Skeletal muscle satellite cell (primary cell): ENCODE data around the gene CHST9.

ENCODE experiments used
- H3K27me3 ChIP-seq: 2 replicates; pipeline ENCODE4 v1.7.0; 2013; ENCODE audit warnings: low read length; ENCODE audit not compliant: control insufficient read depth, insufficient read depth
- H3K36me3 ChIP-seq: 2 replicates; pipeline ENCODE4 v1.7.0; 2013; ENCODE audit warnings: mild to moderate bottlenecking, control low read depth, low read length; ENCODE audit not compliant: insufficient read depth
- H3K4me1 ChIP-seq: 2 replicates; pipeline ENCODE4 v1.7.0; 2013; ENCODE audit warnings: low read length; ENCODE audit not compliant: control insufficient read depth, insufficient read depth
- H3K4me2 ChIP-seq: 2 replicates; pipeline ENCODE4 v1.7.0; 2013; ENCODE audit warnings: mild to moderate bottlenecking, low read length
- H3K4me3 ChIP-seq: 2 replicates; pipeline ENCODE4 v1.7.0; 2013; ENCODE audit warnings: low read length
- H3K9ac ChIP-seq: 2 replicates; pipeline ENCODE4 v1.7.0; 2013; ENCODE audit warnings: mild to moderate bottlenecking, low read depth, low read length, moderate library complexity
- H3K9me3 ChIP-seq: replicated peaks from 2 replicates; pipeline ENCODE4 v1.7.0; 2013; ENCODE audit warnings: mild to moderate bottlenecking, control low read depth, low read length

CHST9 gene

GRCh38 chr18:27033722-27034121 lies 151.4 kb downstream of the CHST9 start:
- Histone ChIP-seq H3K36me3 (no peaks in the 10 kb centered on the region), H3K4me2 (no peak overlapping the region), H3K9me3 (no peaks in the 10 kb centered on the region), H3K27me3 (no peaks in the 10 kb centered on the region), H3K9ac (no peak overlapping the region), H3K4me3 (no peak overlapping the region), H3K4me1 (no peaks in the 10 kb centered on the region)

GRCh38 chr18:27030421-27030820 lies 154.7 kb downstream of the CHST9 start:
- no peak overlapping the region for H3K4me2 ChIP-seq
- no peak overlapping the region for H3K4me3 ChIP-seq
- H3K27me3 ChIP-seq: no peaks in the 10 kb centered on the region
- no peaks in the 10 kb centered on the region for H3K4me1 ChIP-seq
- H3K36me3 ChIP-seq: no peaks in the 10 kb centered on the region
- no peak overlapping the region for H3K9ac ChIP-seq
- H3K9me3 ChIP-seq: no peaks in the 10 kb centered on the region

- Histone ChIP-seq H3K4me3 (no peak overlapping the region), H3K4me2 (no peak overlapping the region), H3K9me3 (no peaks in the 10 kb centered on the region), H3K36me3 (no peaks in the 10 kb centered on the region), H3K27me3 (no peaks in the 10 kb centered on the region), H3K4me1 (no peaks in the 10 kb centered on the region), H3K9ac (no peak overlapping the region)
Observed at GRCh38 chr18:27022477-27022876, 162.6 kb downstream of the CHST9 start.

- H3K36me3 ChIP-seq: no peaks in the 10 kb centered on the region
- H3K4me2 ChIP-seq: no peak overlapping the region
- no peaks in the 10 kb centered on the region for H3K9me3 ChIP-seq
- no peaks in the 10 kb centered on the region for H3K4me1 ChIP-seq
- H3K9ac ChIP-seq: no peak overlapping the region
- H3K27me3 ChIP-seq: no peaks in the 10 kb centered on the region
- no peak overlapping the region for H3K4me3 ChIP-seq
Observed at GRCh38 chr18:27017901-27018500, 167.1 kb downstream of the CHST9 start.

GRCh38 chr18:27014841-27015240 lies 170.3 kb downstream of the CHST9 start:
- no peak overlapping the region for H3K4me2 ChIP-seq

GRCh38 chr18:27010784-27011183 lies 174.3 kb downstream of the CHST9 start:
- no peaks in the 10 kb centered on the region for H3K9me3 ChIP-seq
- no peak overlapping the region for H3K4me2 ChIP-seq
- peaks cover 4% of the 10 kb centered on the region for H3K27me3 ChIP-seq
- H3K4me3 ChIP-seq: no peak overlapping the region
- H3K36me3 ChIP-seq: no peaks in the 10 kb centered on the region
- no peak overlapping the region for H3K9ac ChIP-seq
- H3K4me1 ChIP-seq: no peaks in the 10 kb centered on the region

More at GRCh38 chr18:27014841-27015240, 170.3 kb downstream of the CHST9 start:
- no peaks in the 10 kb centered on the region for H3K9me3 ChIP-seq
- no peaks in the 10 kb centered on the region for H3K36me3 ChIP-seq
- no peak overlapping the region for H3K9ac ChIP-seq
- no peaks in the 10 kb centered on the region for H3K4me1 ChIP-seq
- no peak overlapping the region for H3K4me3 ChIP-seq
- H3K27me3 ChIP-seq: no peaks in the 10 kb centered on the region

GRCh38 chr18:27009293-27009692 lies 175.8 kb downstream of the CHST9 start:
- Histone ChIP-seq H3K9ac (no peak overlapping the region), H3K4me3 (no peak overlapping the region), H3K27me3 (peaks cover 4% of the 10 kb centered on the region), H3K9me3 (no peaks in the 10 kb centered on the region), H3K4me2 (no peak overlapping the region), H3K36me3 (no peaks in the 10 kb centered on the region), H3K4me1 (no peaks in the 10 kb centered on the region)

- no peak overlapping the region for H3K4me2 ChIP-seq
- H3K4me1 ChIP-seq: no peaks in the 10 kb centered on the region
- H3K36me3 ChIP-seq: no peaks in the 10 kb centered on the region
- H3K9ac ChIP-seq: no peak overlapping the region
- H3K27me3 ChIP-seq: peaks cover 4% of the 10 kb centered on the region
- H3K9me3 ChIP-seq: no peaks in the 10 kb centered on the region
- H3K4me3 ChIP-seq: no peak overlapping the region
Observed at GRCh38 chr18:27008575-27008974, 176.5 kb downstream of the CHST9 start.

- Histone ChIP-seq H3K9ac (no peak overlapping the region), H3K36me3 (no peaks in the 10 kb centered on the region), H3K9me3 (no peaks in the 10 kb centered on the region), H3K4me2 (no peak overlapping the region), H3K4me3 (no peak overlapping the region), H3K4me1 (no peaks in the 10 kb centered on the region), H3K27me3 (peaks cover 4% of the 10 kb centered on the region)
Observed at GRCh38 chr18:27007880-27008279, 177.2 kb downstream of the CHST9 start.

GRCh38 chr18:27005589-27005988 lies 179.5 kb downstream of the CHST9 start:
- Histone ChIP-seq H3K36me3 (no peaks in the 10 kb centered on the region), H3K9me3 (no peaks in the 10 kb centered on the region), H3K27me3 (peaks cover 4% of the 10 kb centered on the region), H3K4me3 (no peak overlapping the region), H3K4me1 (no peaks in the 10 kb centered on the region), H3K4me2 (no peak overlapping the region), H3K9ac (no peak overlapping the region)

GRCh38 chr18:27004056-27004829 lies 180.9 kb downstream of the CHST9 start:
- Histone ChIP-seq H3K4me1 (no peaks in the 10 kb centered on the region), H3K4me3 (no peak overlapping the region), H3K27me3 (peaks cover 5% of the 10 kb centered on the region), H3K4me2 (no peak overlapping the region), H3K9me3 (no peaks in the 10 kb centered on the region), H3K9ac (no peak overlapping the region), H3K36me3 (no peaks in the 10 kb centered on the region)

GRCh38 chr18:26999797-27000196 lies 185.3 kb downstream of the CHST9 start:
- Histone ChIP-seq H3K4me2 (no peak overlapping the region), H3K36me3 (no peaks in the 10 kb centered on the region), H3K4me1 (no peaks in the 10 kb centered on the region), H3K4me3 (no peak overlapping the region), H3K9ac (no peak overlapping the region), H3K27me3 (peaks cover 5% of the 10 kb centered on the region), H3K9me3 (no peaks in the 10 kb centered on the region)
